A549 (cell line): ENCODE data around the gene TOX2.

Source experiments
- RAD21 ChIP-seq, 2 experiments: fragments of >200 bp in 1 of 2; sonication (Bioruptor Twin) in 1 of 2; formaldehyde crosslinking in 1 of 2; IDR thresholded peaks in 1 of 2; conservative IDR thresholded peaks in 1 of 2; 2 replicates in 1 of 2; 3 replicates in 1 of 2; pipeline ENCODE4 v1.6.1; 2012 to 2018; ENCODE audit warnings: inconsistent platforms in 1 of 2
- TFCP2L1 ChIP-seq: fragments of 250-450 bp; sonication (Bioruptor Pico); IDR thresholded peaks from 2 replicates; pipeline ENCODE4 v1.5.0; 2021; ENCODE audit warnings: mild to moderate bottlenecking

DNA sequence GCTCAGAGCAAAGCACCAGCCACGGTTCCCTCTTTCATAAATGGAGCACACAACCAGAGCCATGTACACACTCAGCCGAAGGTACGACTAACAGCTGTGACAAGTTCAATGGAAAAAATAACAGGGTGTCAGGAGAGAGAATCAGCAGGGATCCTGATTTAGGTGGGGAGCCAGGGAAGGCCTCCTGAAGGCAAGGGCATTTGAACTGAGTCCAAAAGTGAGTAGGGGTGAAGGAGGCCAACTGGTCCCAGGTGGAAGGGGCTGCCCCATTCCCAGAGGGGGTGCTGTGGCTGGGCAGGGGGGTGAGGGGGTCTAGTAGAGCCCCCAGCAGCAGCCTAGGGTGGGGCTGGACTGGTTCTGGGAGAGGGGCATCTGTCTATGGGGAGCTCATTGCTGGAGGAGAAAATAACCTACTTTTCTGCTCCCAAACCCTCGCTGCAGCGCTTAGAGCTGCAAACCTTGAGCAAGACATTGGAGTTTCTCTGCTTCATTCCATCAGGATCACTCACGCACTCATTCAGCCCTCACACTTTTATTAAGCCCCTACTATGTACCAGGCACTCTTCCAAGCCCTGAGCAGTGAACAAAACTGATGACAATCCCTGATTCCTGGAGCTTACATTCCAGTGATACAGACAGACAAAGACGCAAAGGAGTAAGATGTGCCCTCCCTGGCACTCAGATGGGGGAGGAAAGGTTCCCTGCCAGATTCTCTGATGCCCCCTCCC is 113.5 kb downstream of the TOX2 start:
- TF ChIP-seq TFCP2L1 (CRISPR knock-in tag) (no peak), RAD21 (conservative IDR thresholded peaks at IDR 0.05 in 1 of 2, IDR thresholded peaks at IDR 0.05 in 1 of 2) (no peak)
